Effector memory CD4-positive, alpha-beta T cell (primary cell): ENCODE data around the gene RAB31.

Experiments
- DNase-seq, 3 donors: peaks; one replicate each; pipeline ENCODE4 v3.0.0-alpha.2; 2020
- H3K27ac ChIP-seq: 2 replicates; pipeline ENCODE4 v1.7.0; 2013; ENCODE audit warnings: mild to moderate bottlenecking, low read length, moderate library complexity; ENCODE audit not compliant: insufficient read depth, poor library complexity, severe bottlenecking
- H3K27me3 ChIP-seq: replicated peaks from 2 replicates; pipeline ENCODE4 v1.7.0; 2013; ENCODE audit warnings: mild to moderate bottlenecking, low read length; ENCODE audit not compliant: insufficient read depth, control insufficient read depth, poor library complexity, severe bottlenecking
- H3K36me3 ChIP-seq: 2 replicates; pipeline ENCODE4 v1.7.0; 2013; ENCODE audit warnings: mild to moderate bottlenecking, low read length, moderate library complexity; ENCODE audit not compliant: control insufficient read depth, insufficient read depth
- H3K4me1 ChIP-seq: 2 replicates; pipeline ENCODE4 v1.7.0; 2013; ENCODE audit warnings: low read length, mild to moderate bottlenecking; ENCODE audit not compliant: control insufficient read depth, insufficient read depth, poor library complexity, severe bottlenecking
- H3K4me3 ChIP-seq: 2 replicates; pipeline ENCODE4 v1.7.0; 2013; ENCODE audit warnings: low read length, low read depth, mild to moderate bottlenecking; ENCODE audit not compliant: insufficient read depth, poor library complexity, severe bottlenecking
- H3K9me3 ChIP-seq: 2 replicates; pipeline ENCODE4 v1.7.0; 2013; ENCODE audit warnings: mild to moderate bottlenecking, low read length, moderate library complexity; ENCODE audit not compliant: control insufficient read depth

RAB31 gene

GRCh38 chr18:9736286-9736835 lies 28.3 kb downstream of the RAB31 start:
- DNase-seq: no peak
- H3K4me1 ChIP-seq: no peaks in the 10 kb centered on the region
- no peaks in the 10 kb centered on the region for H3K27me3 ChIP-seq
- H3K4me3 ChIP-seq: no peak overlapping the region
- no peaks in the 10 kb centered on the region for H3K9me3 ChIP-seq
- no peaks in the 10 kb centered on the region for H3K36me3 ChIP-seq
- no peak overlapping the region for H3K27ac ChIP-seq

GRCh38 chr18:9737006-9737405 lies 28.9 kb downstream of the RAB31 start:
- Histone ChIP-seq H3K4me3 (no peak overlapping the region), H3K4me1 (no peaks in the 10 kb centered on the region), H3K36me3 (no peaks in the 10 kb centered on the region), H3K27me3 (no peaks in the 10 kb centered on the region), H3K9me3 (no peaks in the 10 kb centered on the region), H3K27ac (no peak overlapping the region)
- no peak for DNase-seq

GRCh38 chr18:9737472-9738121 lies 29.5 kb downstream of the RAB31 start:
- no peak overlapping the region for H3K27ac ChIP-seq
- H3K27me3 ChIP-seq: no peaks in the 10 kb centered on the region
- no peaks in the 10 kb centered on the region for H3K36me3 ChIP-seq
- H3K9me3 ChIP-seq: no peaks in the 10 kb centered on the region
- H3K4me1 ChIP-seq: no peaks in the 10 kb centered on the region
- no peak overlapping the region for H3K4me3 ChIP-seq
- no peak for DNase-seq

GRCh38 chr18:9738266-9738969 lies 30.3 kb downstream of the RAB31 start:
- DNase-seq: no peak
- no peaks in the 10 kb centered on the region for H3K4me1 ChIP-seq

GRCh38 chr18:9739516-9739915 lies 31.4 kb downstream of the RAB31 start:
- Histone ChIP-seq H3K36me3 (no peaks in the 10 kb centered on the region), H3K9me3 (no peaks in the 10 kb centered on the region), H3K27ac (no peak overlapping the region), H3K4me1 (no peaks in the 10 kb centered on the region), H3K4me3 (no peak overlapping the region), H3K27me3 (no peaks in the 10 kb centered on the region)
- DNase-seq: no peak

More at GRCh38 chr18:9738266-9738969, 30.3 kb downstream of the RAB31 start:
- Histone ChIP-seq H3K27ac (no peak overlapping the region), H3K9me3 (no peaks in the 10 kb centered on the region), H3K36me3 (no peaks in the 10 kb centered on the region), H3K27me3 (no peaks in the 10 kb centered on the region), H3K4me3 (no peak overlapping the region)

- Histone ChIP-seq H3K9me3 (no peaks in the 10 kb centered on the region), H3K27me3 (no peaks in the 10 kb centered on the region), H3K36me3 (no peaks in the 10 kb centered on the region), H3K27ac (no peak overlapping the region), H3K4me3 (no peak overlapping the region), H3K4me1 (no peaks in the 10 kb centered on the region)
- DNase-seq: no peak
Observed at GRCh38 chr18:9740071-9740470, 32.0 kb downstream of the RAB31 start.

- Histone ChIP-seq H3K4me3 (no peak overlapping the region), H3K27ac (no peak overlapping the region), H3K27me3 (no peaks in the 10 kb centered on the region), H3K4me1 (no peaks in the 10 kb centered on the region), H3K36me3 (no peaks in the 10 kb centered on the region), H3K9me3 (no peaks in the 10 kb centered on the region)
- DNase-seq: no peak
Observed at GRCh38 chr18:9741406-9741792, 33.3 kb downstream of the RAB31 start.

- Histone ChIP-seq H3K36me3 (no peaks in the 10 kb centered on the region), H3K4me1 (no peaks in the 10 kb centered on the region)
- DNase-seq: no peak
Observed at GRCh38 chr18:9741793-9742523, 33.9 kb downstream of the RAB31 start.

GRCh38 chr18:9742524-9743131 lies 34.5 kb downstream of the RAB31 start:
- H3K4me3 ChIP-seq: no peak overlapping the region
- no peaks in the 10 kb centered on the region for H3K4me1 ChIP-seq
- no peaks in the 10 kb centered on the region for H3K27me3 ChIP-seq
- H3K36me3 ChIP-seq: no peaks in the 10 kb centered on the region
- no peaks in the 10 kb centered on the region for H3K9me3 ChIP-seq
- DNase-seq: no peak
- no peak overlapping the region for H3K27ac ChIP-seq

More at GRCh38 chr18:9741793-9742523, 33.9 kb downstream of the RAB31 start:
- Histone ChIP-seq H3K4me3 (no peak overlapping the region), H3K27me3 (no peaks in the 10 kb centered on the region), H3K9me3 (no peaks in the 10 kb centered on the region), H3K27ac (no peak overlapping the region)
